HepG2 (cell line): ENCODE measurements around the gene FGGY. TPM values are rescaled to one million over a fixed set of nuclear protein-coding genes. Genes with fewer than 3 reads are reported as not detected.

ENCODE experiments used
- ATAC-seq: fragments of 200-7000 bp; cut with Tn5 transposase; 3 replicates; pipeline ENCODE4 v1.9.1; 2020; ENCODE audit warnings: mild to moderate bottlenecking, moderate library complexity
- BruUV-seq: library from RNA; stranded (reverse); fragments of 400-500 nt; replicated peaks from 2 replicates; lab custom pipeline; 2021; lab: Mats Ljungman, UMichigan
- CTCF ChIA-PET: fragments of 300-600 bp; formaldehyde crosslinking; extraction: SDS; loops from one replicate; lab custom pipeline; 2021; ENCODE audit warnings: low total read pairs, inconsistent platforms, low intra/inter-chr PET ratio; lab: Yijun Ruan, JAX
- POLR2A ChIA-PET: fragments of 350-600 bp; sonication (Branson Sonifier 250); formaldehyde crosslinking; loops from one replicate; lab custom pipeline; 2020; ENCODE audit warnings: antibody characterized with exemption, inconsistent platforms; lab: Yijun Ruan, JAX
- DNase-seq: peaks from one replicate; pipeline ENCODE4 v3.0.0-alpha.2; 2015; ENCODE audit warnings: low spot score
- FAIRE-seq: peaks from 3 replicates; lab custom pipeline; 2011; peaks lifted over from hg19 to GRCh38; lab: Jason Lieb, UNC
- H2AFZ ChIP-seq: one replicate; pipeline ENCODE4 v1.6.1; 2011; ENCODE audit warnings: low read length, inconsistent platforms
- H3K27ac ChIP-seq: fragments of 300-600 bp; 3 replicates; pipeline ENCODE4 v1.8.0; 2011; ENCODE audit warnings: mixed run types, mild to moderate bottlenecking, mixed read lengths, low read length, inconsistent platforms; ENCODE audit not compliant: insufficient read depth; ENCODE audit errors: extremely low read length
- H3K27me3 ChIP-seq, 2 experiments: fragments of 200-600 bp in 1 of 2; 2 replicates in 1 of 2; 3 replicates in 1 of 2; pipeline versions ENCODE4 v1.6.0 to v1.8.0; 2011; ENCODE audit warnings: low read length in 2 of 2, mild to moderate bottlenecking in 2 of 2, moderate library complexity in 2 of 2, inconsistent platforms in 1 of 2; ENCODE audit not compliant: insufficient read depth in 2 of 2, control insufficient read depth in 1 of 2
- H3K36me3 ChIP-seq, 2 experiments: fragments of 200-600 bp in 1 of 2; replicated peaks in 1 of 2; 2 replicates in 1 of 2; 3 replicates in 1 of 2; pipeline versions ENCODE4 v1.5.1 to v1.8.0; 2011; ENCODE audit warnings: low read length in 2 of 2, inconsistent platforms in 1 of 2; ENCODE audit not compliant: insufficient read depth in 2 of 2, control insufficient read depth in 1 of 2
- H3K4me1 ChIP-seq: 2 replicates; pipeline ENCODE4 v1.5.1; 2012; ENCODE audit warnings: low read length, inconsistent platforms; ENCODE audit not compliant: insufficient read depth
- H3K4me2 ChIP-seq: 2 replicates; pipeline ENCODE4 v1.6.0; 2011; ENCODE audit warnings: low read depth, low read length, inconsistent platforms
- H3K4me3 ChIP-seq, 3 experiments: fragments of 200-600 bp in 1 of 3; sonication (generic), shearing (Covaris generic) in 1 of 3; replicated peaks in 1 of 3; 2 replicates each; pipeline ENCODE4 v1.5.1; 2011 to 2016; ENCODE audit warnings: low read length in 3 of 3, inconsistent platforms in 2 of 3, low read depth in 2 of 3, mild to moderate bottlenecking in 2 of 3, control low read depth in 1 of 3, mixed read lengths in 1 of 3; ENCODE audit not compliant: insufficient read depth in 1 of 3
- H3K79me2 ChIP-seq: one replicate; pipeline ENCODE4 v1.6.1; 2011; ENCODE audit warnings: low read length, inconsistent platforms; ENCODE audit not compliant: insufficient read depth
- H3K9ac ChIP-seq: 2 replicates; pipeline ENCODE4 v1.6.0; 2011; ENCODE audit warnings: mild to moderate bottlenecking, low read depth, low read length, inconsistent platforms; ENCODE audit not compliant: insufficient read depth
- H3K9me3 ChIP-seq: 2 replicates; pipeline ENCODE4 v1.5.1; 2012; ENCODE audit warnings: mild to moderate bottlenecking, low read length
- H4K20me1 ChIP-seq: 2 replicates; pipeline ENCODE4 v1.6.0; 2011; ENCODE audit warnings: inconsistent platforms, mild to moderate bottlenecking, low read length, moderate library complexity; ENCODE audit not compliant: insufficient read depth
- ISL2 ChIP-seq: sonication (generic); formaldehyde crosslinking; IDR thresholded peaks from 2 replicates; pipeline ENCODE4 v1.5.0; 2020; ENCODE audit warnings: missing genetic modification reagents
- KDM4B ChIP-seq: sonication (generic); formaldehyde crosslinking; IDR thresholded peaks from 2 replicates; pipeline ENCODE4 v1.4.0; 2020; ENCODE audit warnings: missing genetic modification reagents
- MIER3 ChIP-seq: IDR thresholded peaks from 2 replicates; pipeline ENCODE4 v1.6.1; 2016; ENCODE audit warnings: missing compliant biosample characterization, borderline replicate concordance
- SALL1 ChIP-seq: sonication (generic); formaldehyde crosslinking; IDR thresholded peaks from 2 replicates; pipeline ENCODE4 v1.8.0; 2022; ENCODE audit warnings: mild to moderate bottlenecking, missing genetic modification reagents
- SIN3A ChIP-seq: IDR thresholded peaks from 2 replicates; pipeline ENCODE4 v1.6.1; 2011; ENCODE audit warnings: low read depth, mild to moderate bottlenecking, control low read depth, low read length, borderline replicate concordance
- STAT5B ChIP-seq: sonication (generic); formaldehyde crosslinking; IDR thresholded peaks from 2 replicates; pipeline ENCODE4 v1.4.0; 2020; ENCODE audit warnings: missing genetic modification reagents
- TBP ChIP-seq: sonication (generic); formaldehyde crosslinking; IDR thresholded peaks from 2 replicates; pipeline ENCODE4 v1.5.0; 2020; ENCODE audit warnings: missing genetic modification reagents
- ZFYVE20 ChIP-seq: sonication (generic); formaldehyde crosslinking; IDR thresholded peaks from 2 replicates; pipeline ENCODE4 v1.8.0; 2023; ENCODE audit warnings: low read depth, mild to moderate bottlenecking, moderate library complexity, missing genetic modification reagents, borderline replicate concordance
- ZIK1 ChIP-seq: sonication (generic); formaldehyde crosslinking; IDR thresholded peaks from 2 replicates; pipeline ENCODE4 v1.5.0; 2020; ENCODE audit warnings: mild to moderate bottlenecking, low read depth, missing genetic modification reagents, borderline replicate concordance
- ZNF205 ChIP-seq: IDR thresholded peaks from 2 replicates; pipeline ENCODE4 v1.6.1; 2018; ENCODE audit warnings: missing biosample characterization, missing genetic modification reagents
- ZNF337 ChIP-seq: sonication (generic); formaldehyde crosslinking; IDR thresholded peaks from 2 replicates; pipeline ENCODE4 v1.5.1; 2020; ENCODE audit warnings: missing genetic modification reagents, low read depth, mild to moderate bottlenecking, borderline replicate concordance
- ZNF749 ChIP-seq: sonication (generic); formaldehyde crosslinking; IDR thresholded peaks from 2 replicates; pipeline ENCODE4 v1.8.0; 2022; ENCODE audit warnings: mild to moderate bottlenecking, missing genetic modification reagents, moderate library complexity, borderline replicate concordance
- ZNF777 ChIP-seq: sonication (generic); formaldehyde crosslinking; IDR thresholded peaks from 2 replicates; pipeline ENCODE4 v1.4.0; 2020; ENCODE audit warnings: missing genetic modification reagents
- ZNF790 ChIP-seq: sonication (generic); formaldehyde crosslinking; IDR thresholded peaks from 2 replicates; pipeline ENCODE4 v1.8.0; 2022; ENCODE audit warnings: missing genetic modification reagents, mild to moderate bottlenecking, borderline replicate concordance
- ZSCAN21 ChIP-seq: sonication (generic); formaldehyde crosslinking; IDR thresholded peaks from 2 replicates; pipeline ENCODE4 v1.8.0; 2022; ENCODE audit warnings: mild to moderate bottlenecking, missing genetic modification reagents, moderate library complexity, borderline replicate concordance
- WGBS: methylation state at CpG from one replicate; pipeline ENCODE4 v1.1.6; 2017; ENCODE audit warnings: low lambda C conversion rate; 5-methylcytosine and 5-hydroxymethylcytosine counted together
- in situ Hi-C: cut with HindIII; loops from 2 replicates; pipeline ENCODE4 v1.10.0; 2017; ENCODE audit warnings: low pct_unique_long_range_greater_than_20kb; ENCODE audit not compliant: extremely low pct_ligation_motif_present
- intact Hi-C: fragments of 100-400 bp; cut with micrococcal nuclease; formaldehyde crosslinking; loops from one replicate; pipeline ENCODE4 v1.10.0; 2022; ENCODE audit not compliant: unreplicated experiment
- polyA plus RNA-seq, 8 experiments: library from polyadenylated mRNA; depleted of rRNA in 3 of 8; stranded (reverse) in 7 of 8; unstranded in 1 of 8; fragments of >200 nt; fragmentation: Illumina TruSeq in 4 of 8; extraction: Trizol in 4 of 8; gene quantifications; 2 replicates each; pipeline versions ENCODE4 v1.2.1 to v1.2.3, GENCODE V29; 2011 to 2016; ENCODE audit warnings: low read depth in 4 of 8, missing spikeins in 1 of 8, mixed read lengths in 1 of 8; ENCODE audit not compliant: insufficient read depth in 1 of 8
- total RNA-seq, 5 experiments: library from RNA; depleted of rRNA; stranded (reverse); fragments of >200 nt; fragmentation: Illumina TruSeq; extraction: Trizol; gene quantifications; 2 replicates each; pipeline ENCODE4 v1.2.3, GENCODE V29; 2016; ENCODE audit warnings: low read depth in 1 of 5
- TF ChIP-seq, protein P1 (sequence below): sonication (generic); IDR thresholded peaks from 2 replicates; pipeline ENCODE4 v1.6.1; 2016; ENCODE audit warnings: low read depth, borderline replicate concordance
- TF ChIP-seq, protein P2 (sequence below): sonication (generic); formaldehyde crosslinking; IDR thresholded peaks from 2 replicates; pipeline ENCODE4 v1.8.0; 2022; ENCODE audit warnings: mild to moderate bottlenecking, missing genetic modification reagents; ENCODE audit not compliant: insufficient replicate concordance
- TF ChIP-seq, protein P3 (sequence below): sonication (generic); formaldehyde crosslinking; IDR thresholded peaks from 2 replicates; pipeline ENCODE4 v1.9.0; 2021; ENCODE audit warnings: missing genetic modification reagents, borderline replicate concordance

The FGGY gene
- total and polyA plus RNA-seq, 2 of the 13 experiments (the other 11 are each of a cell fraction or from before 2014, with no cell fraction given), result 15.7 to 27.5 TPM

DNA sequence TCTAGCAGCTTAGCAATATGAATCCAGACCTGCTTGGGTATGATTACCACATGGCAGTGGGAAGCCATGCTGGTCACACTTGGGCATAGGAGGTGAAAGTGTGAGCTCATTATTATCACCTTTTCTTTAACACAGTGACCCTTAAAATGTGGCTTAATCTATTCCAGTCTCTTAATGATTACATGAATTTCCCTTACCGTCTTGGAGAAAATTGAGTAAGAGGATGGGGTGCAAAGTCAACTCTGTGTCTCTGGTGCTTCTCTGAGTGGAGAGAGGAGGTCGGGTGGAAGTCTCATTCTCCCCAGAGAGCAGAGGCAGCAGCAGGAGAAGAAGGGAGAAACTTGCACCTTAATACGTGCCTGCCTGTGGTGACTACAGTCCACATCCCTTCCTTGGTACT is 91.3 kb downstream of the FGGY start:
- intact Hi-C loops (no loop called here), in situ Hi-C loops (no loop called here)
- H3K27ac ChIP-seq, result no peak overlapping the region
- H3K4me3 ChIP-seq, result no peak overlapping the region
- H3K27me3 ChIP-seq, result no peaks in the 10 kb centered on the region
- no peak overlapping the region for H3K4me2 ChIP-seq
- ChIA-PET POLR2A (no interaction called here), CTCF (no interaction called here)
- peaks cover 5% of the 10 kb centered on the region for H3K4me1 ChIP-seq
- FAIRE-seq (no peak), DNase-seq (no peak), ATAC-seq (no peak)
- no peaks in the 10 kb centered on the region for H3K9me3 ChIP-seq
- H2AFZ ChIP-seq, result no peak overlapping the region
- 97% methylated on average over 3 of the region's 3 CpGs for WGBS
- no peaks in the 10 kb centered on the region for H4K20me1 ChIP-seq
- H3K36me3 ChIP-seq, result no peaks in the 10 kb centered on the region
- TF ChIP-seq, protein P1, sequence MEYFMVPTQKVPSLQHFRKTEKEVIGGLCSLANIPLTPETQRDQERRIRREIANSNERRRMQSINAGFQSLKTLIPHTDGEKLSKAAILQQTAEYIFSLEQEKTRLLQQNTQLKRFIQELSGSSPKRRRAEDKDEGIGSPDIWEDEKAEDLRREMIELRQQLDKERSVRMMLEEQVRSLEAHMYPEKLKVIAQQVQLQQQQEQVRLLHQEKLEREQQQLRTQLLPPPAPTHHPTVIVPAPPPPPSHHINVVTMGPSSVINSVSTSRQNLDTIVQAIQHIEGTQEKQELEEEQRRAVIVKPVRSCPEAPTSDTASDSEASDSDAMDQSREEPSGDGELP, result no peak
- TF ChIP-seq ZFYVE20 (CRISPR knock-in tag) (no peak), TBP (CRISPR knock-in tag) (no peak), MIER3 (no peak), SALL1 (no peak), SIN3A (no peak)
- H3K9ac ChIP-seq, result no peak overlapping the region
- H3K79me2 ChIP-seq, result no peaks in the 10 kb centered on the region
- BruUV-seq, result no TSS peak

DNA sequence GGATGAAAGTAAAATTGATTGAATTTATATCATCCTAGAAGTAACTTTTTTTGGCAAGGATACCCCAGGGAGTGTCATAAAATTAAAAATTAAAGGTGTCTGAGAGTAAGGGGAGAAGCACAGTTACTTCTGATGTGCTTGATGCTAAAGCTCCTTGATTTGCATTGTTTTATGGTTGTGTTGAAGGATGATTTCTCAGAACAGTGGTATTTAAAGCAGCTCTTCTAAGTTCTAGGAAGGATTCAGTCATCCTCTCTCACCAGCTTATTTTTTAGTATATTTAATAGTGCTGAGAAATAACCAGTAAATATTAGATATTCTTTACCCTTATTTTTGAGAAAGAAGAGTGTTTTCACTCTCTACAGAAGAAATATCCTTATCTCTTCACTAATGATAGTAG is 93.0 kb downstream of the FGGY start:
- no peak overlapping the region for H3K27ac ChIP-seq
- POLR2A ChIA-PET, result no interaction called here
- H3K4me3 ChIP-seq, result no peak overlapping the region
- no TSS peak for BruUV-seq
- DNase-seq (no peak), FAIRE-seq (no peak), ATAC-seq (no peak)
- H3K79me2 ChIP-seq, result no peaks in the 10 kb centered on the region
- peaks cover 22% of the 10 kb centered on the region for H3K4me1 ChIP-seq
- H3K9me3 ChIP-seq, result no peaks in the 10 kb centered on the region
- H3K4me2 ChIP-seq, result no peak overlapping the region
- intact Hi-C loops, result no loop called here
- H4K20me1 ChIP-seq, result no peaks in the 10 kb centered on the region
- H3K27me3 ChIP-seq, result no peaks in the 10 kb centered on the region
- H3K36me3 ChIP-seq, result no peaks in the 10 kb centered on the region
- in situ Hi-C loops, result no loop called here
- CTCF ChIA-PET, result no interaction called here
- no peak overlapping the region for H2AFZ ChIP-seq
- no peak overlapping the region for H3K9ac ChIP-seq
- TF ChIP-seq STAT5B (CRISPR knock-in tag), result no peak
- TF ChIP-seq ZIK1, result no peak
- no peak for TF ChIP-seq ZNF749 (CRISPR knock-in tag)
- TF ChIP-seq, protein P2, sequence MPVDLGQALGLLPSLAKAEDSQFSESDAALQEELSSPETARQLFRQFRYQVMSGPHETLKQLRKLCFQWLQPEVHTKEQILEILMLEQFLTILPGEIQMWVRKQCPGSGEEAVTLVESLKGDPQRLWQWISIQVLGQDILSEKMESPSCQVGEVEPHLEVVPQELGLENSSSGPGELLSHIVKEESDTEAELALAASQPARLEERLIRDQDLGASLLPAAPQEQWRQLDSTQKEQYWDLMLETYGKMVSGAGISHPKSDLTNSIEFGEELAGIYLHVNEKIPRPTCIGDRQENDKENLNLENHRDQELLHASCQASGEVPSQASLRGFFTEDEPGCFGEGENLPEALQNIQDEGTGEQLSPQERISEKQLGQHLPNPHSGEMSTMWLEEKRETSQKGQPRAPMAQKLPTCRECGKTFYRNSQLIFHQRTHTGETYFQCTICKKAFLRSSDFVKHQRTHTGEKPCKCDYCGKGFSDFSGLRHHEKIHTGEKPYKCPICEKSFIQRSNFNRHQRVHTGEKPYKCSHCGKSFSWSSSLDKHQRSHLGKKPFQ (CRISPR knock-in tag), result no peak
- TF ChIP-seq ZNF790, result no peak
- TF ChIP-seq KDM4B (CRISPR knock-in tag), result no peak
- TF ChIP-seq, protein P3, sequence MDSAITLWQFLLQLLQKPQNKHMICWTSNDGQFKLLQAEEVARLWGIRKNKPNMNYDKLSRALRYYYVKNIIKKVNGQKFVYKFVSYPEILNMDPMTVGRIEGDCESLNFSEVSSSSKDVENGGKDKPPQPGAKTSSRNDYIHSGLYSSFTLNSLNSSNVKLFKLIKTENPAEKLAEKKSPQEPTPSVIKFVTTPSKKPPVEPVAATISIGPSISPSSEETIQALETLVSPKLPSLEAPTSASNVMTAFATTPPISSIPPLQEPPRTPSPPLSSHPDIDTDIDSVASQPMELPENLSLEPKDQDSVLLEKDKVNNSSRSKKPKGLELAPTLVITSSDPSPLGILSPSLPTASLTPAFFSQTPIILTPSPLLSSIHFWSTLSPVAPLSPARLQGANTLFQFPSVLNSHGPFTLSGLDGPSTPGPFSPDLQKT, result no peak
- TF ChIP-seq ZNF337 (CRISPR knock-in tag), result no peak
- TF ChIP-seq ZSCAN21 (CRISPR knock-in tag), result no peak
- TF ChIP-seq ISL2 (CRISPR knock-in tag), result no peak
- no peak for TF ChIP-seq ZNF777 (CRISPR knock-in tag)
- no peak for TF ChIP-seq ZNF205 (CRISPR knock-in tag)
